Transverse colon (tissue), 3 donors: ENCODE data around the gene TUBA3E.
"Not testable (repeated sequence)": the region's sequence is repeated elsewhere in the genome, so short reads cannot be mapped to it uniquely, and the experiment has no call there.

Source experiments
- CTCF ChIP-seq, 5 experiments: fragments of 200-600 bp in 3 of 5; fragments of 450-650 bp in 2 of 5; sonication (generic) in 3 of 5; IDR thresholded peaks; 1 replicate in 2 of 5; 2 replicates in 3 of 5; pipeline ENCODE4 v1.5.1; 2016 to 2017; ENCODE audit warnings: antibody characterized with exemption in 5 of 5, inconsistent platforms in 3 of 5, mild to moderate bottlenecking in 2 of 5, moderate library complexity in 1 of 5
- EP300 ChIP-seq: sonication (generic); formaldehyde crosslinking; IDR thresholded peaks from one replicate; pipeline ENCODE4 v1.6.1; 2017; ENCODE audit warnings: antibody characterized with exemption, low read depth

- TF ChIP-seq CTCF (IDR thresholded peaks at IDR 0.05); EP300: not testable (repeated sequence)
Measured at GRCh38 chr2:130154423-130154770, 43.8 kb downstream of the TUBA3E start.
